HepG2 (cell line): ENCODE results near the gene SETD1A. TPM values are rescaled to one million over a fixed set of nuclear protein-coding genes. Genes with fewer than 3 reads are reported as not detected.

Source experiments
- AKNA ChIP-seq: sonication (generic); formaldehyde crosslinking; IDR thresholded peaks from 2 replicates; pipeline ENCODE4 v1.4.0; 2020; ENCODE audit warnings: missing genetic modification reagents, borderline replicate concordance
- CERS6 ChIP-seq: sonication (generic); formaldehyde crosslinking; IDR thresholded peaks from 2 replicates; pipeline ENCODE4 v1.5.0; 2020; ENCODE audit warnings: missing genetic modification reagents
- ELF1 ChIP-seq: sonication (generic); formaldehyde crosslinking; IDR thresholded peaks from 2 replicates; pipeline ENCODE4 v1.4.0; 2020; ENCODE audit warnings: missing genetic modification reagents
- FOXM1 ChIP-seq: sonication (generic); formaldehyde crosslinking; IDR thresholded peaks from 2 replicates; pipeline ENCODE4 v1.5.0; 2020; ENCODE audit warnings: missing genetic modification reagents
- NAIF1 ChIP-seq: sonication (generic); formaldehyde crosslinking; IDR thresholded peaks from 2 replicates; pipeline ENCODE4 v1.5.0; 2020; ENCODE audit warnings: mild to moderate bottlenecking, missing genetic modification reagents, borderline replicate concordance
- PRPF4 ChIP-seq: fragments of 200-400 bp; formaldehyde crosslinking; IDR thresholded peaks from 2 replicates; pipeline ENCODE4 v1.6.1; 2016; ENCODE audit warnings: low read length, low read depth; ENCODE audit not compliant: poor library complexity, severe bottlenecking
- SAFB2 ChIP-seq: sonication (generic); formaldehyde crosslinking; IDR thresholded peaks from 2 replicates; pipeline ENCODE4 v1.5.1; 2020; ENCODE audit warnings: missing genetic modification reagents, low read depth, mild to moderate bottlenecking, borderline replicate concordance
- SCMH1 ChIP-seq: sonication (generic); formaldehyde crosslinking; IDR thresholded peaks from 2 replicates; pipeline ENCODE4 v1.9.0; 2021; ENCODE audit warnings: missing genetic modification reagents, mild to moderate bottlenecking, borderline replicate concordance
- SP5 ChIP-seq: IDR thresholded peaks from 2 replicates; pipeline ENCODE4 v1.6.1; 2016; ENCODE audit warnings: low read depth, borderline replicate concordance
- ZNF24 ChIP-seq: fragments of 450-650 bp; IDR thresholded peaks from 2 replicates; pipeline ENCODE4 v1.6.1; 2017; ENCODE audit warnings: antibody characterized with exemption, mild to moderate bottlenecking
- ZNF256 ChIP-seq: sonication (generic); formaldehyde crosslinking; conservative IDR thresholded peaks from 2 replicates; pipeline ENCODE4 v1.4.0; 2020; ENCODE audit warnings: missing genetic modification reagents
- ZNF678 ChIP-seq: sonication (generic); formaldehyde crosslinking; IDR thresholded peaks from 2 replicates; pipeline ENCODE4 v1.4.0; 2020; ENCODE audit warnings: mild to moderate bottlenecking, missing genetic modification reagents
- ZNF891 ChIP-seq: sonication (generic); formaldehyde crosslinking; IDR thresholded peaks from 2 replicates; pipeline ENCODE4 v1.5.0; 2020; ENCODE audit warnings: mild to moderate bottlenecking, missing genetic modification reagents
- polyA plus RNA-seq, 8 experiments: library from polyadenylated mRNA; depleted of rRNA in 3 of 8; stranded (reverse) in 7 of 8; unstranded in 1 of 8; fragments of >200 nt; fragmentation: Illumina TruSeq in 4 of 8; extraction: Trizol in 4 of 8; gene quantifications; 2 replicates each; pipeline versions ENCODE4 v1.2.1 to v1.2.3, GENCODE V29; 2011 to 2016; ENCODE audit warnings: low read depth in 4 of 8, missing spikeins in 1 of 8, mixed read lengths in 1 of 8; ENCODE audit not compliant: insufficient read depth in 1 of 8
- total RNA-seq, 5 experiments: library from RNA; depleted of rRNA; stranded (reverse); fragments of >200 nt; fragmentation: Illumina TruSeq; extraction: Trizol; gene quantifications; 2 replicates each; pipeline ENCODE4 v1.2.3, GENCODE V29; 2016; ENCODE audit warnings: low read depth in 1 of 5
- TF ChIP-seq, protein P1 (sequence below): sonication (generic); formaldehyde crosslinking; IDR thresholded peaks from 2 replicates; pipeline ENCODE4 v1.4.0; 2020; ENCODE audit warnings: missing genetic modification reagents; ENCODE audit errors: not compliant biosample characterization
- TF ChIP-seq, protein P2 (sequence below): sonication (generic); formaldehyde crosslinking; IDR thresholded peaks from 2 replicates; pipeline ENCODE4 v1.4.0; 2020; ENCODE audit warnings: missing genetic modification reagents
- TF ChIP-seq, protein P3 (sequence below): sonication (generic); formaldehyde crosslinking; IDR thresholded peaks from 2 replicates; pipeline ENCODE4 v1.5.0; 2020; ENCODE audit warnings: missing genetic modification reagents
- TF ChIP-seq, protein P4 (sequence below): sonication (generic); formaldehyde crosslinking; IDR thresholded peaks from 2 replicates; pipeline ENCODE4 v1.8.0; 2022; ENCODE audit warnings: low read depth, missing genetic modification reagents

SETD1A gene
- total and polyA plus RNA-seq, 2 of the 13 experiments (the other 11 are each of a cell fraction or from before 2014, with no cell fraction given) = 3.8 to 5.6 TPM

- TF ChIP-seq, protein P1, sequence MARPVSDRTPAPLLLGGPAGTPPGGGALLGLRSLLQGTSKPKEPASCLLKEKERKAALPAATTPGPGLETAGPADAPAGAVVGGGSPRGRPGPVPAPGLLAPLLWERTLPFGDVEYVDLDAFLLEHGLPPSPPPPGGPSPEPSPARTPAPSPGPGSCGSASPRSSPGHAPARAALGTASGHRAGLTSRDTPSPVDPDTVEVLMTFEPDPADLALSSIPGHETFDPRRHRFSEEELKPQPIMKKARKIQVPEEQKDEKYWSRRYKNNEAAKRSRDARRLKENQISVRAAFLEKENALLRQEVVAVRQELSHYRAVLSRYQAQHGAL (CRISPR knock-in tag) = no peak
- no peak for TF ChIP-seq ZNF256 (CRISPR knock-in tag)
- TF ChIP-seq, protein P2, sequence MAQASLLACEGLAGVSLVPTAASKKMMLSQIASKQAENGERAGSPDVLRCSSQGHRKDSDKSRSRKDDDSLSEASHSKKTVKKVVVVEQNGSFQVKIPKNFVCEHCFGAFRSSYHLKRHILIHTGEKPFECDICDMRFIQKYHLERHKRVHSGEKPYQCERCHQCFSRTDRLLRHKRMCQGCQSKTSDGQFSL (CRISPR knock-in tag) = no peak
- TF ChIP-seq, protein P3, sequence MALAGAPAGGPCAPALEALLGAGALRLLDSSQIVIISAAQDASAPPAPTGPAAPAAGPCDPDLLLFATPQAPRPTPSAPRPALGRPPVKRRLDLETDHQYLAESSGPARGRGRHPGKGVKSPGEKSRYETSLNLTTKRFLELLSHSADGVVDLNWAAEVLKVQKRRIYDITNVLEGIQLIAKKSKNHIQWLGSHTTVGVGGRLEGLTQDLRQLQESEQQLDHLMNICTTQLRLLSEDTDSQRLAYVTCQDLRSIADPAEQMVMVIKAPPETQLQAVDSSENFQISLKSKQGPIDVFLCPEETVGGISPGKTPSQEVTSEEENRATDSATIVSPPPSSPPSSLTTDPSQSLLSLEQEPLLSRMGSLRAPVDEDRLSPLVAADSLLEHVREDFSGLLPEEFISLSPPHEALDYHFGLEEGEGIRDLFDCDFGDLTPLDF (CRISPR knock-in tag) = no peak
- TF ChIP-seq FOXM1 (CRISPR knock-in tag) = no peak
- TF ChIP-seq SP5 (CRISPR knock-in tag) = no peak
- TF ChIP-seq SCMH1 (CRISPR knock-in tag) = no peak
- no peak for TF ChIP-seq AKNA
- 0 out of 2 replicates have a peak, but pooled peaks have one; percentile 69 for TF ChIP-seq NAIF1
- TF ChIP-seq CERS6 (CRISPR knock-in tag) = no peak
- no peak for TF ChIP-seq PRPF4
- no peak for TF ChIP-seq ZNF24
- no peak for TF ChIP-seq ELF1 (CRISPR knock-in tag)
- TF ChIP-seq SAFB2 (CRISPR knock-in tag) = no peak
- TF ChIP-seq ZNF891 (CRISPR knock-in tag) = no peak
- TF ChIP-seq ZNF678 (CRISPR knock-in tag) = no peak
- TF ChIP-seq, protein P4, sequence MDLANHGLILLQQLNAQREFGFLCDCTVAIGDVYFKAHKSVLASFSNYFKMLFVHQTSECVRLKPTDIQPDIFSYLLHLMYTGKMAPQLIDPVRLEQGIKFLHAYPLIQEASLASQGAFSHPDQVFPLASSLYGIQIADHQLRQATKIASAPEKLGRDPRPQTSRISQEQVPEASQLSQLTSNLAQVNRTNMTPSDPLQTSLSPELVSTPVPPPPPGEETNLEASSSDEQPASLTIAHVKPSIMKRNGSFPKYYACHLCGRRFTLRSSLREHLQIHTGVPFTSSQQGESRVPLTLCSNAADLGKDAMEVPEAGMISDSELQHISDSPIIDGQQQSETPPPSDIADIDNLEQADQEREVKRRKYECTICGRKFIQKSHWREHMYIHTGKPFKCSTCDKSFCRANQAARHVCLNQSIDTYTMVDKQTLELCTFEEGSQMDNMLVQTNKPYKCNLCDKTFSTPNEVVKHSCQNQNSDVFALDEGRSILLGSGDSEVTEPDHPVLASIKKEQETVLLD = no peak
Observed at GRCh38 chr16:30998852-30999761, 41.6 kb downstream of the SETD1A start (continued).
